K562 (cell line): ENCODE data around the gene NCAPG2.

Experiments
- CHD7 ChIP-seq: fragments of 200-600 bp; sonication (generic); IDR thresholded peaks from one replicate; pipeline ENCODE4 v1.6.1; 2012; ENCODE audit warnings: mild to moderate bottlenecking, low read depth, low read length, inconsistent platforms
- CREB1 ChIP-seq, 2 experiments: sonication (generic) in 1 of 2; formaldehyde crosslinking in 1 of 2; IDR thresholded peaks; 2 replicates each; pipeline versions ENCODE4 v1.6.1 to v1.8.0; 2012 to 2022; ENCODE audit warnings: inconsistent platforms in 1 of 2, mild to moderate bottlenecking in 1 of 2, missing genetic modification reagents in 1 of 2, moderate library complexity in 1 of 2
- CTCF ChIP-seq, 3 experiments: IDR thresholded peaks in 2 of 3; conservative IDR thresholded peaks in 1 of 3; 2 replicates each; pipeline ENCODE4 v1.5.1; 2011 to 2012; ENCODE audit warnings: low read length in 3 of 3, mild to moderate bottlenecking in 3 of 3, control low read depth in 2 of 3, improper control_type of control experiment in 1 of 3, inconsistent platforms in 1 of 3, low read depth in 1 of 3, mixed read lengths in 1 of 3, moderate library complexity in 1 of 3; ENCODE audit not compliant: insufficient read depth in 2 of 3
- EGR1 ChIP-seq: fragments of 450-650 bp; conservative IDR thresholded peaks from 2 replicates; pipeline ENCODE4 v1.6.1; 2017; ENCODE audit warnings: mild to moderate bottlenecking
- JUND ChIP-seq, 2 experiments: IDR thresholded peaks; 2 replicates in 1 of 2; 3 replicates in 1 of 2; pipeline ENCODE4 v1.6.1; 2011; ENCODE audit warnings: borderline replicate concordance in 2 of 2, low read depth in 2 of 2, low read length in 2 of 2, improper control_type of control experiment in 1 of 2, missing biosample characterization in 1 of 2, missing genetic modification characterization in 1 of 2, missing genetic modification reagents in 1 of 2
- KLF16 ChIP-seq: IDR thresholded peaks from 2 replicates; pipeline ENCODE4 v1.6.1; 2016; ENCODE audit warnings: antibody characterized with exemption
- LEF1 ChIP-seq: fragments of 450-650 bp; IDR thresholded peaks from 2 replicates; pipeline ENCODE4 v1.6.1; 2016; ENCODE audit warnings: mild to moderate bottlenecking
- NR2F6 ChIP-seq: fragments of 450-650 bp; formaldehyde crosslinking; IDR thresholded peaks from 2 replicates; pipeline ENCODE4 v1.4.0; 2020; ENCODE audit warnings: mild to moderate bottlenecking
- NRF1 ChIP-seq, 2 experiments: fragments of 450-650 bp; IDR thresholded peaks in 1 of 2; conservative IDR thresholded peaks in 1 of 2; 2 replicates each; pipeline ENCODE4 v1.6.1; 2014; ENCODE audit warnings: mild to moderate bottlenecking in 2 of 2
- POLR2AphosphoS5 ChIP-seq: IDR thresholded peaks from 2 replicates; pipeline ENCODE4 v1.6.1; 2011; ENCODE audit warnings: mild to moderate bottlenecking, low read depth, low read length, moderate library complexity; ENCODE audit not compliant: control insufficient read depth, insufficient read depth
- PRDM10 ChIP-seq: fragments of 450-650 bp; IDR thresholded peaks from 2 replicates; pipeline ENCODE4 v1.6.1; 2018; ENCODE audit not compliant: partially characterized antibody
- ZNF184 ChIP-seq: sonication (generic); formaldehyde crosslinking; IDR thresholded peaks from 2 replicates; pipeline ENCODE4 v1.5.0; 2020; ENCODE audit warnings: missing genetic modification reagents
- ZNF644 ChIP-seq: fragments of 200-800 bp; sonication (Bioruptor generic); IDR thresholded peaks from 2 replicates; pipeline ENCODE4 v1.6.1; 2016; ENCODE audit warnings: low read depth, missing genetic modification characterization, missing compliant biosample characterization

GRCh38 chr7:158620418-158620817 is 84.2 kb downstream of the NCAPG2 start:
- no peak for TF ChIP-seq ZNF184
- TF ChIP-seq NRF1 (conservative IDR thresholded peaks at IDR 0.05 in 1 of 2, IDR thresholded peaks at IDR 0.05 in 1 of 2), result no peak
- TF ChIP-seq LEF1, result no peak
- no peak for TF ChIP-seq JUND (IDR thresholded peaks at IDR 0.05; ENCODE audit: borderline replicate concordance, low read depth, low read length)
- no peak for TF ChIP-seq JUND (tag; IDR thresholded peaks at IDR 0.05; ENCODE audit: borderline replicate concordance, low read depth, low read length)
- no peak for TF ChIP-seq NR2F6 (CRISPR knock-in tag)
- TF ChIP-seq ZNF644 (tag), result no peak
- TF ChIP-seq PRDM10, result no peak
- no peak for TF ChIP-seq KLF16
- no peak for TF ChIP-seq CTCF (IDR thresholded peaks at IDR 0.05 in 2 of 3, conservative IDR thresholded peaks at IDR 0.05 in 1 of 3; ENCODE audit: insufficient read depth in 2 of 3, low read depth in 1 of 3, low read length in 3 of 3)
- no peak for TF ChIP-seq EGR1
- no peak for TF ChIP-seq POLR2AphosphoS5
- no peak for TF ChIP-seq CHD7
- no peak for TF ChIP-seq CREB1 (IDR thresholded peaks at IDR 0.05)
- no peak for TF ChIP-seq CREB1 (CRISPR knock-in tag; IDR thresholded peaks at IDR 0.05)
